HG03558 (cell line): ENCODE measurements around the gene ZSWIM6.

Experiments used
- ATAC-seq: cut with Tn5 transposase; IDR thresholded peaks from one replicate; pipeline ENCODE4 v1.9.1; 2021; ENCODE audit warnings: moderate number of reproducible peaks; ENCODE audit not compliant: unreplicated experiment; ENCODE audit errors: extremely low read depth

ZSWIM6 gene

GRCh38 chr5:61353293-61353692 lies 21.2 kb downstream of the ZSWIM6 start:
- no peak for ATAC-seq

GRCh38 chr5:61354199-61354598 lies 22.1 kb downstream of the ZSWIM6 start:
- ATAC-seq: no peak

- ATAC-seq: no peak
Observed at GRCh38 chr5:61357745-61358144, 25.7 kb downstream of the ZSWIM6 start.

GRCh38 chr5:61362796-61363368 lies 30.8 kb downstream of the ZSWIM6 start:
- no peak for ATAC-seq

- no peak for ATAC-seq
Observed at GRCh38 chr5:61363401-61364114, 31.5 kb downstream of the ZSWIM6 start.

- no peak for ATAC-seq
Observed at GRCh38 chr5:61366497-61367240, 34.6 kb downstream of the ZSWIM6 start.

GRCh38 chr5:61370506-61370905 lies 38.4 kb downstream of the ZSWIM6 start:
- no peak for ATAC-seq

- ATAC-seq: no peak
Observed at GRCh38 chr5:61371474-61371873, 39.4 kb downstream of the ZSWIM6 start.

GRCh38 chr5:61379677-61380076 lies 47.6 kb downstream of the ZSWIM6 start:
- no peak for ATAC-seq

- no peak for ATAC-seq
Observed at GRCh38 chr5:61381968-61382367, 49.9 kb downstream of the ZSWIM6 start.

GRCh38 chr5:61385627-61386026 lies 53.6 kb downstream of the ZSWIM6 start:
- no peak for ATAC-seq

GRCh38 chr5:61386045-61386800 lies 54.2 kb downstream of the ZSWIM6 start:
- ATAC-seq: no peak

- ATAC-seq: no peak
Observed at GRCh38 chr5:61389609-61390008, 57.6 kb downstream of the ZSWIM6 start.

- ATAC-seq: no peak
Observed at GRCh38 chr5:61394078-61394704, 62.1 kb downstream of the ZSWIM6 start.

GRCh38 chr5:61394793-61395192 lies 62.7 kb downstream of the ZSWIM6 start:
- no peak for ATAC-seq

GRCh38 chr5:61397238-61397637 lies 65.2 kb downstream of the ZSWIM6 start:
- no peak for ATAC-seq

GRCh38 chr5:61397937-61398336 lies 65.9 kb downstream of the ZSWIM6 start:
- ATAC-seq: no peak

- no peak for ATAC-seq
Observed at GRCh38 chr5:61398440-61398839, 66.4 kb downstream of the ZSWIM6 start.

GRCh38 chr5:61399679-61400078 lies 67.6 kb downstream of the ZSWIM6 start:
- no peak for ATAC-seq

GRCh38 chr5:61401726-61402125 lies 69.7 kb downstream of the ZSWIM6 start:
- no peak for ATAC-seq
